Amniotic epithelial cell (primary cell): Measurements from ENCODE around the gene CDC5L.
A peak's percentile ranks its signal among the peaks of the same experiment; 100 is the strongest.

Experiments
- DNase-seq: peaks from one replicate; pipeline ENCODE4 v3.0.0-alpha.2; 2010; ENCODE audit warnings: low read depth

The CDC5L gene

GRCh38 chr6:44453146-44453545, 65.6 kb downstream of the CDC5L start:
- peak; percentile 26 for DNase-seq

GRCh38 chr6:44454198-44454597, 66.7 kb downstream of the CDC5L start:
- DNase-seq, result no peak

GRCh38 chr6:44456070-44456965, 68.8 kb downstream of the CDC5L start:
- DNase-seq, result peak; percentile 56

GRCh38 chr6:44456966-44457292, 69.4 kb downstream of the CDC5L start:
- no peak for DNase-seq

DNA sequence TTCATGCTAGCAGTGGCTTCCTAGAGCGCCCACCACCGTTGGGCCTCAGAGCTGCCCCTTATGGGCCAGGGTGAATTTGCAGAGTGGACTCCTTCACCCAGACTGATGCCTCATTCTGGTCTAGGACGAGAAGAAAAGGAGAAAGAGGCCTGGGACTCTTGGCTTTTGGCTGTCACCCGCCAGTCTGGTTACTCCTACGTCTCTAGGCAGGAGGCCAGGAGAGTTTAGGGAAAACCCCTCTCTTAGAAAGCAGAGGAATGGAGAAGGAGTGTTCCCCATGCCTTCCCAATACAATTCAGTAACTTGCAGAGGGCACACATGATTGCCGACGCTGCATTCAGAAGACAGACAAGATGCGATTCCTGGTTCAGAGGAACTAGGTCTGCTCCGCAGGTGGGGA, 70.1 kb downstream of the CDC5L start:
- DNase-seq, result no peak

GRCh38 chr6:44458551-44458950, 71.0 kb downstream of the CDC5L start:
- DNase-seq, result no peak

DNA sequence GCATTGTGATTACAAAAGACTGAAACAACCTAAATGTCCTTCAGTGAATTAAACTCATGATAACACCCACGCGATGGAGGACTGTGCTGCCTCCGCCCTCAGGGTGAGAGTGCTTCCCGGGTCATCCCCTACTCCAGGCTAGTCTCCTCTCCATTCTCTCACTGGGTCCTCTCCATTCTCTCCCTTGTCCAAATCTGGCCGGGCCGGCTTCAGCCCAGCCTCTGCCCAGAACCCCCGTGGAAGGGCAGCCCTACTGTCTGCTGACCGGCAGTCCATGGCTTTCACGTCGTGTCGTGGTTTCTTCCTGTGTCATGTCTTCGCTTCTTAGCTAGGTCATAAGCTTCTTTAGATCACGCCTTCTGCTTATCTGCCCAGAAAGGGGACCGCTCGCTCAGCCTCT, 74.8 kb downstream of the CDC5L start:
- DNase-seq, result no peak

DNA sequence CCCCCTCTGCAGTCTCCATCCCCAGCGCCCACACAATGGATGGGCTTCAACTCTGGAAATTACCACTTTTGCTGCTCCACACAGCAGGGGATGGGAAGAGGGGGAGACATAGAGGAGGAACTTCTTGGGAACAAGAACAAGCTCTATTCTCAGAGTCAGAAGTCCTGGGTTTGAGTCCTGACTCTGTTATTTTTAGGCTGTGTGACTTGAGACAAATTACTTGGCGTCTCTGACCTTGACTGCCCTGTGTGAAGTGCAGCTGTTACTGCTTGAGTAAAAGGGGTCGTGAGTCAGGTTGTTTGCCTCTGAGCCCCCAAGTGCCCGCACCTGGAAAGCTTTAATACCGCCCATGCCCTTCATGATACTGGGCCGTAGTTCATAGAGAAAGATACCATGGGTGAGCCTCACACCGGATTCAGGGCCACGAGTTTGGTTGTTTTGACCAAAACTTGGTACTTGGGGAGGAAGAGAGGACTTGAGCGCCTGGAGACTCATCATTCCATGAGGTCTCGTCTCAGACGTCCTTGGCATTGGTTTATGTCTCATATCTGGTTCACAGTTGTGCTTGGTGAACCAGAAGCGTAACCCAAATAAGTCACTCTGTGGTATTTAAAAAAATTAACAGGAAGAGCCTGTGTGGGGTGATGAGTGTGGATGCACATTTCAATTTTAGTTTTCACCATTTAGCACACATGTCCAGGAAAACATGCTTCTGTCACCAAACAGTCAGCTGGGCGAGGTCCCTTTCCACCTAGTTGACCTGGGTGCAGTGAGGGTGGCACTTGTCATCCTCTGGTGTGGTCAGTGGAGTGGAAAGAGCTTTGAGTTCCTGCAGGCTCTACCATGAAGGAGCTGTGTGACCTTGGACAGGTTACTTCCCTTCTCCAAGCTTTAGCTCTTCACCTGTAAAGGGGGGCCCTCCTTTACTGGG, 75.6 kb downstream of the CDC5L start:
- no peak for DNase-seq

GRCh38 chr6:44463728-44464450, 76.4 kb downstream of the CDC5L start:
- DNase-seq, result no peak

GRCh38 chr6:44464527-44465310, 77.2 kb downstream of the CDC5L start:
- DNase-seq, result peak; percentile 71

DNA sequence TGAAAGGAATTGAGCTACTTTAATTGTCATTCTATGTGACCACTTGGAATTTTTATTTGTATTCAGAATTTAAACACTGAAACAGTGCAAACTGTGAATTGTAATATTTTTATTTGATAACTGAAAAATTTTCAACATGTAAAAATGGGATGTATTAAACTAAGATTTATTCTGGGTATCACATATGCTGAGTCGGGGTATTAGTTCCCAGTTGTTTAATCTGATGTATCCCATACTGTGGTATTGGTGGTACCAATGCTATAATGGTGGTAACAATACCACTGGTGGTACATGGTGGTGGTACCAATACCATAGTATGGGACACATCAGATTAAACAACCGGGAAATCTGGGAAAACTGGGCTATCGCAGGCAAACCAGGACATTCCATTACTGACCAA, 79.4 kb downstream of the CDC5L start:
- DNase-seq, result no peak

DNA sequence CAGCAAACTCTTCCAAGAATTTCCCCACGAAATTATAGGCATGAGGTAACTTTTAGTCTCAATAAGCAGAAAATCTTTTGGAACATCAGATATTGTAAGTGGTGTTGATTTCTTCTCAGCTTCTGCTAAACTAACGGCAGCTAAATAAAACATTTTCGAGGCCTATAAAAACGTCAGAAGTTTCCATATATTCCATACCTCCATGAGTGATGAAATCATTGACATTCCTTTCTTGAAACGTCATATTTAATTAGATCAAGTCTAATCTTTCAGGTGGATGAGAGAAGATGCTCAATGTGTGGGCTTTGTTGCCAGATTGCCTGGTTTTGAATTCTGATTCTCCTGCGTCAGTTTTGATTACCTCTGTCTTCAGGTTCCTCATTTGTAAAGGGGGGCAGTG, 81.3 kb downstream of the CDC5L start:
- DNase-seq, result no peak

GRCh38 chr6:44470115-44470464, 82.6 kb downstream of the CDC5L start:
- DNase-seq, result no peak

- no peak for DNase-seq
These were observed 83.2 kb downstream of the CDC5L start for GRCh38 chr6:44470746-44471145.

DNA sequence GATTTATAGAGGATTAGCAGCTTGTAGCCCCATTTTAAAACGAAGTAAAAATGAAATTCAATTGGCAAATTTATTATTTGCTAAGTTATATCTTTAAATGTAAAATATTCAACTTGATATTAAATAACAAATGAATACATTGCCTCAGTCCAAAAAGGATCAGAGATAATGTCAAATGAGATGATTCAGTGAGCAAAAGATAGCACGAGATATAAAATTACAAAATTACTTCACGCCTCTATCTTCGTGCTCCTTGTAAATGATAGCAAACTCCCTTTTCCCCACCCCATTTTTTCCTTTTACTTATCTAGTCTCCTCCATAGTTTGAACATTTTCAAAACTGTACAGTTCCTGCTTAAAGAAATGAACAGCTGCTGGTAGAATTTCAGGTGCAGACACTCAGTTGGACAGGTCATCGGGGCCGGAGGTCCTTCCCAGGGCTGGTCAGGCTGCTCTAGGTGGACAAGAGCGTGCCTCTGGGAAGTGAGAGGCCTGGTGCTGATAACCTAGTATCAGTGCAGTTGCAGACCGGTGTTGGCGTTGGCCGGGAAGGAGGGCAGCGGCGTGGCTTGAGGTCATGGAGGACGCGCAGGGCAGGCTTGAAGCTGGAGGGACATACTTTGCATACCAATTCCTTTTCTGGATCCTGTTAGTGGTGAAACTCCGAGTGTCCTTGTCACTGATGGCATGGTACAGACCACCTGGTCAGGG, 83.9 kb downstream of the CDC5L start:
- DNase-seq, result no peak

GRCh38 chr6:44472250-44472945, 84.9 kb downstream of the CDC5L start:
- DNase-seq, result no peak

DNA sequence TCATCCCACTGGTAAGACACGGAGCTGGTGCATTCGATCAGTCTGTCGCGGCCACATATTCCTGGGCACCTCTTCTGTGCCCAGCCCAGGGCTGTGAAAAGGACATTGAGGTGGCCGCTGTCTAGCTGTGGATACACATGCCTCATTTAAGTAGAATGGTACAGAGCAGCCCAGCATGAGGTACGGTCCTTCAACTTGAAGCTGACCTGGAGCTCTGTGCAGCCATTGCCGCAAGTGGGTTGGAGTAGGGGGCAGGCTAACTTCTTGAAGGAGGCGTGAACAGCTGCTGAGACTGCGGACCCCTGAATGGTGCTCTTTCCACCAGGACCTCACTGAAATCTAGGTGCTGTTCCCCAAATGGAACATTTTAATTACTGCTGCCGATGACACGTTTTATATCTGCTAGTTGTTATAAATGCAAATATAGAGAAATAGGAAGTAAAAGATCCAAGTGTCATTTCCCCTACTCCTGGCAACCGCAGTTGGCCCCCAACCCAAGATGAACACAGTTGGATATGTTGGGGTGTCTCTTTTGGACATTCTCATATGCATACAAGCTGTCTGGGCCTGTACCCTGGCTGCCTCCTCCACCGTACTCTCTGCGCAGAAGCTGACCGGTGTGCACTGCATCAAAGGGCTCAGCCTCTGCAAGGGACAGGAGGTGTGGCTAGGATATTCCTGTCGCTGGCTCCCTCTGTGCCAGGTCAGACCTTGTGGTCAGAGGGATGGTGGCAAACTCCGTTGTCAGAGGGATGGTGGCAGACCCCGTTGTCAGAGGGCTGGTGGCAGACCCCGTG, 86.1 kb downstream of the CDC5L start:
- DNase-seq, result no peak

DNA sequence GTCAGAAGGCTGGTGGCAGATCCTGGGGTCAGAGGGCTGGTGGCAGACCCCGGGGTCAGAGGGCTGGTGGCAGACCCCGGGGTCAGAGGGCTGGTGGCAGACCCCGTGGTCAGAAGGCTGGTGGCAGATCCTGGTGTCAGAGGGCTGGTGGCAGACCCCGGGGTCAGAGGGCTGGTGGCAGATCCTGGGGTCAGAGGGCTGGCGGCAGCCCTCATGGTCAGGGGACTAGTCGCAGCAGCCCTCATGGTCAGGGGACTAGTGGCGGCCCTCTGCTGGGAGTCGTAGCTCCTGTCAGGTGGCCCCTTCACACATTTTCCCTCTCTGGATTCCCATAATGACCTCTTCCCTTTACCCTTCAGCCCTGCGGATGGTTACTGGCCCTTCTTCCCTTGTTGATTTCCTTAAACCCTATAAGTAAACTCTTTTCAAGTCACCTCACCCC, 86.7 kb downstream of the CDC5L start:
- no peak for DNase-seq

- no peak for DNase-seq
These were observed 87.1 kb downstream of the CDC5L start for GRCh38 chr6:44474643-44475042.

DNA sequence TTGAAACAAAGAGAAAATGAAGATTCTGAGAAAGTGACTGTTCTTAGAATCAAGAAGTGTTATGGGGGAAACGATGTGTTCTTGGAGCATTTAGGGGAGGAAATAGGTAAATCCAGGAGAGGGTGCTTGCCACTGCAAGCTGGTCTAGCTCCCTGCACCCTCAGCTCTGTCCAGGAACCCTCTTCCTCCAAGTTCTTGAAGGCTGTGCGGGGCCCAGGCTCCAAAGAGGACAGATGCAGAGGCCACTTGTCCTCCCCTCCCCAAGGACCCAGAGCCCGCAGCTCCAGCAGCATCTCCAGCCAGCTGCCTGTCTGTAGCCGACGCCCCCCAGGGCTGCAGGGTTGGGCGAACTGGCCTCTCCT, 87.9 kb downstream of the CDC5L start:
- DNase-seq, result no peak
